Neural crest cell (in vitro differentiated cells): ENCODE measurements around the gene PLEK. TPM values are rescaled to one million over a fixed set of nuclear protein-coding genes. Genes with fewer than 3 reads are reported as not detected.

Source experiments
- DNase-seq: peaks from one replicate; pipeline ENCODE4 v3.0.0; 2021; ENCODE audit warnings: low read depth, mixed read lengths, low spot score
- H3K27ac Mint-ChIP-seq: one replicate; pipeline ENCODE4 v1.8.0; 2021; ENCODE audit warnings: mild to moderate bottlenecking, mixed read lengths; ENCODE audit not compliant: unreplicated experiment
- H3K27me3 Mint-ChIP-seq: 2 replicates; pipeline ENCODE4 v1.8.0; 2021; ENCODE audit warnings: low read depth, mild to moderate bottlenecking, mixed read lengths
- H3K36me3 Mint-ChIP-seq: 2 replicates; pipeline ENCODE4 v1.8.0; 2021; ENCODE audit warnings: low read depth, mild to moderate bottlenecking, mixed read lengths
- H3K4me1 Mint-ChIP-seq: 2 replicates; pipeline ENCODE4 v1.8.0; 2021; ENCODE audit warnings: mixed read lengths
- H3K4me3 Mint-ChIP-seq: one replicate; pipeline ENCODE4 v1.8.0; 2021; ENCODE audit warnings: mild to moderate bottlenecking, mixed read lengths
- H3K9me3 Mint-ChIP-seq: 2 replicates; pipeline ENCODE4 v1.8.0; 2021; ENCODE audit warnings: mixed read lengths
- CTCF ChIP-seq: fragments of 200-600 bp; sonication (generic); conservative IDR thresholded peaks from 2 replicates; pipeline ENCODE4 v1.5.0; 2021; ENCODE audit warnings: antibody characterized with exemption, mild to moderate bottlenecking
- total RNA-seq: library from RNA; stranded (reverse); gene quantifications from 2 replicates; pipeline ENCODE4 v1.2.1, GENCODE V29; 2021

PLEK gene
- total RNA-seq, 1 donor from 2014 or later = not detected

- H3K4me1 Mint-ChIP-seq = peaks cover 18% of the 10 kb centered on the region
- DNase-seq = no peak
- H3K27me3 Mint-ChIP-seq = no peaks in the 10 kb centered on the region
- H3K4me3 Mint-ChIP-seq = no peak overlapping the region
- H3K9me3 Mint-ChIP-seq = peaks cover 11% of the 10 kb centered on the region
- no peak for TF ChIP-seq CTCF
- H3K27ac Mint-ChIP-seq = no peak overlapping the region
- no peaks in the 10 kb centered on the region for H3K36me3 Mint-ChIP-seq
Measured at GRCh38 chr2:68363721-68364120, 1.4 kb upstream of the PLEK start.

DNA sequence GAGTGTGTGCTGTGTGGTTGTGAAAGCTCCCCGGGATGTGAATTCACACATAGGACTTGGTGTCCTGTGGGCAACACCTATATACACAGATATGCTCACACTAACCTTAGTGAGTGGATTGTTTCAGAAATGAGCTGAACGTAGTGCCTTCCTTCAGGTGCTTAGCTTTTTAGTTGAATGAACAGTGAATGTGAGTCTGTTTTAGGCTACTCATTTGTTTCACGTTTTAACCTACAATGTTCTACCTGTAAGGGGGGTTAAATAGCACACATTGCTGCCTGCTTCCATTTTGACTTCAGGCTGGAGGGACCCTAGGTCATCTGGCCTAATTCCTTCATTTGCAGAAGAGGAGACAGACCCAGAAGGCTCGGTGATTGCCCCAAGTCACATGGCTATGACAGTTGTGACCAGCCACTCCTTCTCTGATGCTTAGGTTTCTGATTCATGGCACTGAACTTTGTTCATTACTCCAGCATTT lies 1.0 kb downstream of the PLEK start:
- Mint-ChIP-seq H3K4me3 (no peak overlapping the region), H3K4me1 (peaks cover 21% of the 10 kb centered on the region), H3K27me3 (no peaks in the 10 kb centered on the region), H3K27ac (no peak overlapping the region), H3K36me3 (no peaks in the 10 kb centered on the region), H3K9me3 (peaks cover 11% of the 10 kb centered on the region)
- no peak for TF ChIP-seq CTCF
- DNase-seq = no peak

DNA sequence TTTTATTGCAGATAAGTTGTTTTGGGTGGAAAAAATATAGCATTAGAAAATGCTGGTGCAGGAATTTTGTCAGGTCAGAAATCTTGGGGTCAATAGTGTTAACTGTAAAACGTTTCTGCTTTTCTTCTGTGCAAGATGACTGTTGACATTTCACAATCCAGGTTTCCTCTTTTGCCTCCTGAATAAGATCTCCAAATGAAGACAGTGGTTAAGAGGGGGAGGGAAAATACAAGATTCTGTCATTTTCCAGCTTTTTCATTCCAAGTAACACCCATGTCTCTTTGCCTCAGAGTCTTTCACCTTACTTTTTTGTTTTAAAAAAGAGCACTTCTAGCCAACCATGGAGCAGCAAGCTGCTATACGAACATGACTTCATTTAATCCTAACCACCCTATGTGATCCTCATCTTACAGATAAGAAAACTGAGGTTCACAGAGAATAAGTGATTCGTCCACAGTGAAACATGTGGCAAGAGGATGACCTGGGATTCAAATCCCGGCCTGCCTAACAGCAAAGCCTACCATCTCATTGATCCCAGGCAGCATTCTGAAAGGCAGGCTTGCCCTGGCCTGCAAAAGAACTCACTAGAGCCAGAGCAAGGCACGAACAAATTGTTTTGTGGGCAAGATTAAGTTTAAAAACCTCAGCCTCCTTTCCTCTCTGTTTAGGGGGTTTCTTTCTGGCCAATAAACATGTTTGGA lies 3.0 kb downstream of the PLEK start:
- no peaks in the 10 kb centered on the region for H3K27me3 Mint-ChIP-seq
- no peak overlapping the region for H3K4me3 Mint-ChIP-seq
- H3K27ac Mint-ChIP-seq = no peak overlapping the region
- peaks cover 4% of the 10 kb centered on the region for H3K9me3 Mint-ChIP-seq
- H3K4me1 Mint-ChIP-seq = peaks cover 16% of the 10 kb centered on the region
- no peak for TF ChIP-seq CTCF
- no peak for DNase-seq
- no peaks in the 10 kb centered on the region for H3K36me3 Mint-ChIP-seq

DNA sequence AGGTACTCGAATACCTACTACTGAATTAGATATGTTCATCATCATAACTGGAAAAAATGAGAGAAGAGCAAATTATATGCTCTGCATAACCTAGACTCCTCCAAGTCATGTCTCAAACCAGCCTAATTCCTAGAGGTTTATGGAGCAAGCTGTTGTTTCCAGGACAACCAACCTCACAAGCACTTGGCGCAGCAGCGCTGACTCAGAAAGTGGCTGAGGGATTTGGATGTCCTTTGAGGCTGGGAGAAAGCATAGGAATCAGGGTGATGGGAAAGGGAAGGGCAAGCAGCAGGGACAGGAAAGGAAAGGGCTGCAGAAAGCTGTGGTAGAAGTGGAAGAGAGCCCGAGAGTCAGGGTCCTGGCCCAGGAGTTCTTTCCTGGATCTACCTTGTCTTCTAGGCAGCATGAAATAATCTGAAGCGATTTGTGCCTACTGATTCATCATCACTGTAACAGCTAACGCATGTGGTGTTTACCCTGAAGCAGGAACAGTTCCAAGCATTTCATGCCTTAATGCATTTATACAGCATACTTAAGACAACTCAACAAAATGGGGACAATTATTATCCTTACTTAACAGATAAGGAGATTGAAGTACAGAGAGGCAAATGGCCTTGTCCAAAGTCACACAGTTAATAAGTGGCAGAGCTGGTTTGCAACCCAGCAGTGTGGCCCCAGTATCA lies 3.7 kb downstream of the PLEK start:
- peaks cover 15% of the 10 kb centered on the region for H3K4me1 Mint-ChIP-seq
- TF ChIP-seq CTCF = no peak
- no peak overlapping the region for H3K4me3 Mint-ChIP-seq
- no peaks in the 10 kb centered on the region for H3K27me3 Mint-ChIP-seq
- DNase-seq = no peak
- no peak overlapping the region for H3K27ac Mint-ChIP-seq
- H3K36me3 Mint-ChIP-seq = no peaks in the 10 kb centered on the region
- no peaks in the 10 kb centered on the region for H3K9me3 Mint-ChIP-seq

DNA sequence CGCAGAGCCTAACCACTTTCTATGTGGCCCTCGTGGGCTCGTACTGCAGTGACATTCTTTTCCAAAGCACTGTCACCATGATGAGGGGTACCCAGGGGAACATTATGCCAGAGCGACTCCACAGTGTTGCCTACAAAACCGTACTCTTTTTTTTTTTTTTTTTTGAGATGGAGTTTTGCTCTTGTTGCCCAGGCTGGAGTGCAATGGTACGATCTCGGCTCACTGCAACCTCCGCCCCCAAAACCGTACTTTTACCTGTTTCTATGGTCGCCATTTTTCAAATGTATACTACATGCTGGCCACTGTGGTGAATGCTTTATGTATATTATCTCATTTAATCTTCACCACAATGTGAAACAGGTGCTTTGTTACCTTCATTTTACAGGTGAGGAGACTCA lies 4.3 kb downstream of the PLEK start:
- Mint-ChIP-seq H3K36me3 (no peaks in the 10 kb centered on the region), H3K9me3 (no peaks in the 10 kb centered on the region)
- TF ChIP-seq CTCF = no peak

More for the DNA sequence above, 4.3 kb downstream of the PLEK start:
- no peak overlapping the region for H3K4me3 Mint-ChIP-seq
- no peak for DNase-seq
- H3K27ac Mint-ChIP-seq = no peak overlapping the region
- H3K27me3 Mint-ChIP-seq = no peaks in the 10 kb centered on the region
- peaks cover 13% of the 10 kb centered on the region for H3K4me1 Mint-ChIP-seq
